BJ (cell line): ENCODE data around the gene TCF4. TPM values are rescaled to one million over a fixed set of nuclear protein-coding genes. Genes with fewer than 3 reads are reported as not detected.

Experiments
- CTCF ChIA-PET: fragments of 350-600 bp; formaldehyde crosslinking; extraction: SDS; loops from one replicate; lab custom pipeline; 2021; ENCODE audit warnings: antibody characterized with exemption, inconsistent platforms; lab: Yijun Ruan, JAX
- POLR2A ChIA-PET: fragments of 300-600 bp; sonication (Branson Sonifier 250); formaldehyde crosslinking; extraction: SDS; loops from one replicate; lab custom pipeline; 2021; ENCODE audit warnings: antibody characterized with exemption; lab: Charles Lee
- DNase-seq: peaks from one replicate; pipeline ENCODE4 v3.0.0-alpha.2; 2011; ENCODE audit warnings: low read depth
- H3K27me3 ChIP-seq: 2 replicates; pipeline ENCODE4 v1.6.0; 2011; ENCODE audit warnings: low read length; ENCODE audit not compliant: control insufficient read depth, insufficient read depth
- H3K36me3 ChIP-seq: 2 replicates; pipeline ENCODE4 v1.5.1; 2011; ENCODE audit warnings: low read length; ENCODE audit not compliant: control insufficient read depth, insufficient read depth
- H3K4me3 ChIP-seq: 2 replicates; pipeline ENCODE4 v1.5.1; 2011; ENCODE audit warnings: low read depth, mild to moderate bottlenecking, control low read depth, low read length
- polyA plus RNA-seq: library from polyadenylated mRNA; depleted of rRNA; stranded (reverse); fragments of >200 nt; gene quantifications from 2 replicates; pipeline ENCODE4 v1.2.3, GENCODE V29; 2011
- TF ChIP-seq, protein P1 (sequence below): IDR thresholded peaks from 2 replicates; pipeline ENCODE4 v1.5.1; 2011; ENCODE audit warnings: low read depth, mild to moderate bottlenecking, control low read depth, inconsistent platforms, low read length, moderate library complexity; ENCODE audit not compliant: insufficient read depth

The TCF4 gene
- polyA plus RNA-seq, 1 experiment = 65.8 TPM

DNA sequence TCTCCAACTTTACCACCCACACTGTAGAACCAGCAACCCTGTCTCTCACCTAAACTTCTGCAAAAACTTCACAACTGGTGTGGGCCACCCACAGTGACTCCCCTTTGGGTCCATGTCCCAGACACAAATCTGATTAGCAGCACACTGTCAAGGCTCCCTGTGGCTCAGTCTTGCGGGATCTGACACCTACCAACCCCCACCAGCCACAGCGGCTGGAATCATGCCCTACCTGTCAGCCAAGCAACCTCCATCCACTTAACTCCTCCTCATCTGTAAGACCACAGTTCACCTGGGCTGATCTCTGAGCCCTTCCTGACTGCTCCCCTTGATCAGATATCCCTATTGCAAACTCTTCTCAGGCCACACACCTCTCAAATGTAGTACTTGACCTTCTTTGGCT, 14.6 kb downstream of the TCF4 start:
- DNase-seq = no peak
- ChIA-PET POLR2A (no interaction called here), CTCF (no interaction called here)
- TF ChIP-seq, protein P1, sequence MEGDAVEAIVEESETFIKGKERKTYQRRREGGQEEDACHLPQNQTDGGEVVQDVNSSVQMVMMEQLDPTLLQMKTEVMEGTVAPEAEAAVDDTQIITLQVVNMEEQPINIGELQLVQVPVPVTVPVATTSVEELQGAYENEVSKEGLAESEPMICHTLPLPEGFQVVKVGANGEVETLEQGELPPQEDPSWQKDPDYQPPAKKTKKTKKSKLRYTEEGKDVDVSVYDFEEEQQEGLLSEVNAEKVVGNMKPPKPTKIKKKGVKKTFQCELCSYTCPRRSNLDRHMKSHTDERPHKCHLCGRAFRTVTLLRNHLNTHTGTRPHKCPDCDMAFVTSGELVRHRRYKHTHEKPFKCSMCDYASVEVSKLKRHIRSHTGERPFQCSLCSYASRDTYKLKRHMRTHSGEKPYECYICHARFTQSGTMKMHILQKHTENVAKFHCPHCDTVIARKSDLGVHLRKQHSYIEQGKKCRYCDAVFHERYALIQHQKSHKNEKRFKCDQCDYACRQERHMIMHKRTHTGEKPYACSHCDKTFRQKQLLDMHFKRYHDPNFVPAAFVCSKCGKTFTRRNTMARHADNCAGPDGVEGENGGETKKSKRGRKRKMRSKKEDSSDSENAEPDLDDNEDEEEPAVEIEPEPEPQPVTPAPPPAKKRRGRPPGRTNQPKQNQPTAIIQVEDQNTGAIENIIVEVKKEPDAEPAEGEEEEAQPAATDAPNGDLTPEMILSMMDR = no peak
- H3K27me3 ChIP-seq = no peaks in the 10 kb centered on the region
- H3K4me3 ChIP-seq = no peak overlapping the region
- H3K36me3 ChIP-seq = 0 out of 2 replicates have a peak, but pooled peaks cover 1% of the 10 kb centered on the region

DNA sequence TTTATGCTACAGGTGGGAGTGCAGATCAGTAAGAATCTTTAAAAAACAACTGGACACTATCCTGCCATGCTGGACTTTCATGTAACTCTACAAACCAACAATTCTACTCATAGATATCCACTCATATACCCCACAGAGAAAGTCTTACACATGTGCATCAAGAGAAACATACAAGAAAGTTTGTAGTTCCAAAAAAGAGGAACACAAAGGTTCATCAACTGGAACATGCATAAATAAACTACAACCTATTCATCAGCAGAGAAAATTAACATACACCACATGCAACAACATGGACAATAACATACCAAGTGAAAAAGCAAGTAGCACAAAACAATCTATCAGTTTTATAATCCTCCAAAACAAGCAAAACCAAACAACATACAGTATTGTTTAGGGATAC, 17.0 kb downstream of the TCF4 start:
- 0 out of 2 replicates have a peak, but pooled peaks cover 1% of the 10 kb centered on the region for H3K36me3 ChIP-seq
- H3K27me3 ChIP-seq = no peaks in the 10 kb centered on the region
- ChIA-PET POLR2A (no interaction called here), CTCF (interaction anchor here (1.2 kb wide), 1 partner anchor 11 kb away, joined by 5 read pairs; no protein-coding TSS in a partner anchor)
- TF ChIP-seq, protein P1 = no peak
- DNase-seq = no peak
- H3K4me3 ChIP-seq = no peak overlapping the region

DNA sequence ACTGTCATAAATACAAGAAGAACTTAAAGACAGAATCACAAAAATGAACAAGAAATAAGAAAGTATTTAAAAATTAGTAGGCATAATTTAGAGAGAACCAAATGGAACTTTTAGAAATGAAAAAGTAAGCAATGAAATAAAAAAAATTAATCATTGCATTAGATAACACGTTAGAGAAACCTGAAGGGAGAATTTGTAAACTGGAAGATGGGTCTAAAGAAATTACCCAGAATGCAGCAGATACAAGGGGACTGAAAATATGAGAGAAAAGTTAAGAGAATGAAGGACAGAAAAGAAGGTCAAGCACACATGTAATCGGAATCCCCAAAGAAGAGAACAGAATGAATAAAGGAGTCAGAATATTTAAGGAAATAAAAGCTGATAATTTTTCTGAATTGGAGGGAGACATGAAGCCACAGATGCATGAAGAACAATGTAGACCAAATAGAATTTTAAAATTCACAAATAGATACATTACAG, 21.5 kb downstream of the TCF4 start:
- Histone ChIP-seq H3K4me3 (no peak overlapping the region), H3K36me3 (0 out of 2 replicates have a peak, but pooled peaks cover 1% of the 10 kb centered on the region), H3K27me3 (no peaks in the 10 kb centered on the region)
- TF ChIP-seq, protein P1 = no peak
- ChIA-PET CTCF (no interaction called here), POLR2A (no interaction called here)
- no peak for DNase-seq

DNA sequence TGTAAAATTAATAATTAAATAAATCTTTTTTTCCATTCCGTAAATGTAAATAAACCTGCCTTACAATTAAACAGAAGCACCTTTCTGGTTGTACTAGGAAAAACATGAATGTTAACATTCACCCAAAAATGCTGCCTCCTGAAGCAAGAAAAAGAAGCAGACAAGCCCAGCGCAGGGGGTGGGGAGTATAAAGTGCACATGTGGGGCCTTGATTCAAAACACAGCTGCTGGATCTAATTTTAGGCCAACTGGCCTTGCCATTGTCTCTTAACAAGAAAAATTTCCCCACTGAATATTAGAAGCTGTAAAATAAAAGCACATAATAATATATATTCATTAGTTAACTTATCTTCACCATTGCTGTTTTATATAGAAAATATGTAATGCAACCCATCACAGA, 28.3 kb downstream of the TCF4 start:
- Histone ChIP-seq H3K4me3 (no peak overlapping the region), H3K27me3 (no peaks in the 10 kb centered on the region), H3K36me3 (0 out of 2 replicates have a peak, but pooled peaks cover 1% of the 10 kb centered on the region)
- TF ChIP-seq, protein P1 = no peak
- ChIA-PET CTCF (no interaction called here), POLR2A (no interaction called here)
- DNase-seq = no peak

DNA sequence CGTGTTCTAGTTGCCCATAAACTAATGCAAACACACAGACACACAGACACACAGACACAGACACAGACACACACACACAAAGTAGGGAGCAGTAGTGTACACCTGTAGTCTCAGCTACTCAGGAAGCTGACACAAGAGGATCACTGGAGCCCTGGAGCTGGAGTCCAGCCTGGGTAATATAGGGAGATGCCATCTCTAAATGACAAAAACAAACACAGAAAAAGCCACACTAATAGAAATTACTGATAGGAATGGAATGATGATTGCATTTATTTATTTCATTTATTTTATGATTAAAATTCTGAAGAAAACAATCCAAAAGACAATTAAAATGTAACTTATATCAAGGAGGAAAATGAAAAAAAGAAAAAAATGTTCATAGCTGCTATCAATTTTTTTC, 30.8 kb downstream of the TCF4 start:
- ChIA-PET POLR2A (no interaction called here), CTCF (interaction anchor here (1.4 kb wide), 1 partner anchor 21 kb away, joined by 3 read pairs; no protein-coding TSS in a partner anchor)
- no peaks in the 10 kb centered on the region for H3K27me3 ChIP-seq
- no peak for DNase-seq
- H3K4me3 ChIP-seq = no peak overlapping the region
- TF ChIP-seq, protein P1 = no peak
- no peaks in the 10 kb centered on the region for H3K36me3 ChIP-seq
